Measurements from ENCODE around the gene POLN.

POLN gene

DNA sequence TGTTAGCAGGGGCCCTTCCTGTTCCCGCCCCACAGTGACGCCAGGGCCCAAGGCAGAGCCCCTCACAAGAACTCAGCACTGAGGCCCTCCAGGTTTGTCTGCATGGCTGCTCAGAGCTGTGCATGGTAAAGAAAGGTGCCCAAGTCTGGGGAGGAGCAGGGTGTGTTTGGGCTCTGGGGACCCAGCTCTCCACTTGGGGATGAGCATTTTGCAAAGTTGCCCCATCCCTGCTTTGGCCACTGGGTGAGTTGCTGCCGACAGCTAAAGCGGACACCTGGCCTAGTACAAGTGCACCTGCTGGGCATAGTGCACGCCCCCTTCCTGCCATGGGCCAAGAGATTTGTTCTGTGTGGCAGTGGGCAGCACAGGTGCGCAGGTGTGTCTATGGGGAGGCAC lies 22.0 kb upstream of the POLN start:
- no peak for DNase-seq (ENCODE audit: low read depth, low spot score)

DNA sequence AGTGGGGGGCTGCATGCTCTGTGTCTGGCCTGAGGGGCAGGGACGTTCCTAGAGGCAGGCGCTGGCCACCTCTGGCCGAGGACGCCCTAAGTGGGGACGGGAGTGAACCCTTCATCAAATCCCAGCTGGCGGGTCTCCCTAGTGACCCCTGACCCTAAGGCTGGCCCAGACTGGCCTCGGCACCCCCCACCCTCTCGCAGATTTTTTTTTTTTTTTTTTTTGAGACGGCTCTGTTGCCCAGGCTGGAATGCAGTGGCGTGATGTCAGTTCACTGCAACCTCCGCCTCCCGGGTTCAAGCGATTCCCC lies 21.0 kb upstream of the POLN start:
- DNase-seq (ENCODE audit: low read depth, low spot score) = no peak

DNA sequence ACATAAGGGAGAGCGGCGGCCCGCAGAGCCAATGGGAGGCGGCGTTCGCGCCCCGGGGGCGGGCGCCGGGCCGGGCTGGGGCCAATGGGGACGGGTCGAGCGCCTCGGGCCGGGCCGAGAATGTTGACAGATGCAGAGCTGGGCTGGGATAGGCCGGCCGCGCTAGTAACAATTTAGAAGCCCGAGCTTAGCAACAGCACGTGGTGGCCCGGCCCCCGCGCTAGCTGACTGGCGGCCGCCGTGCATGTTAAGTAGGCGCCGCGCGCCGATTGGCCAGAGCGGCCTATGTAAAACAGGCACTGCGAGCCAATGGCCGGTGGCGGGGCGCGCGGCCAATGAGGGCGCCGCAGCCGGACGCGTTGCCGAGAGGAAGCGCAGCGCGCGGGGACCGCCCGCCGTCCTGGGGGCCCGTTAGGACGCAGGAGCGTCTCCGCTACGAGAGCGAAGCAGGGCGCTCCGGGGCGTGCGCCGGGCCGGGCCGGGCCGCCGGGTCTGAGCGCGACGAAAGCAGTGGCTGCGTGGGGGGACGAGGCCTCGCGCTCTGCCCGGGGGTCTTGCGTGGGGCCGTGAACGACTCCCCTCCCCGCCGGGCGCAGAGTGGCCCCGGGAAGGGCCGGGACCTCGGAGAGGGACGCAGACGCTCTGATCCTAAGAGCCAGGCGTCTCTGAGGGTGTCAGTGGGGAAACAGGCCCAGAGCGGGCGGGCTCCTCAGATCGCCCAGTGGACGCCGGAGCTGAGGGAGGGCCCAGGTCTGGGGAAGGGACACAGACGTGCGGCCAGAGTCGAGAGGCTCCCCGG lies 20.4 kb upstream of the POLN start:
- peak; percentile 95 for DNase-seq (ENCODE audit: low read depth, low spot score)

DNA sequence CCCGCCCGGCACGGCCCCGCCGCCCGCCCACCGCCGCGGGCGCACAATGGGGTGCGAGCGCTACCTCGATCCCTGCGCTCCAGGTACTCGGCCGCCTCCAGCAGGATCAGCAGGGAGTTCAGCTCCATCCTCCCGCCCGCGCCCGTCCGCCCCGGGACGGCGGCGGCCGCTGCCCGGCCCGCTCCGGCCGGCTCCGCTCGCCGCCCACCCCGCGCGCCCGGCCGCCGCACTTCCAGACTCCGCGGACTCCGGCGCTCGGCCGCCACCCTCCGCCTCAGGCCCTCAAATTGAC lies 19.9 kb upstream of the POLN start, which contains the start of gene MXD4:
TSS of gene MXD4 (minus strand) at position 257 of the 292 bp plus-strand sequence. CDS start at position 128, 129 bp downstream.
- no peak for DNase-seq (ENCODE audit: low read depth, low spot score)

DNA sequence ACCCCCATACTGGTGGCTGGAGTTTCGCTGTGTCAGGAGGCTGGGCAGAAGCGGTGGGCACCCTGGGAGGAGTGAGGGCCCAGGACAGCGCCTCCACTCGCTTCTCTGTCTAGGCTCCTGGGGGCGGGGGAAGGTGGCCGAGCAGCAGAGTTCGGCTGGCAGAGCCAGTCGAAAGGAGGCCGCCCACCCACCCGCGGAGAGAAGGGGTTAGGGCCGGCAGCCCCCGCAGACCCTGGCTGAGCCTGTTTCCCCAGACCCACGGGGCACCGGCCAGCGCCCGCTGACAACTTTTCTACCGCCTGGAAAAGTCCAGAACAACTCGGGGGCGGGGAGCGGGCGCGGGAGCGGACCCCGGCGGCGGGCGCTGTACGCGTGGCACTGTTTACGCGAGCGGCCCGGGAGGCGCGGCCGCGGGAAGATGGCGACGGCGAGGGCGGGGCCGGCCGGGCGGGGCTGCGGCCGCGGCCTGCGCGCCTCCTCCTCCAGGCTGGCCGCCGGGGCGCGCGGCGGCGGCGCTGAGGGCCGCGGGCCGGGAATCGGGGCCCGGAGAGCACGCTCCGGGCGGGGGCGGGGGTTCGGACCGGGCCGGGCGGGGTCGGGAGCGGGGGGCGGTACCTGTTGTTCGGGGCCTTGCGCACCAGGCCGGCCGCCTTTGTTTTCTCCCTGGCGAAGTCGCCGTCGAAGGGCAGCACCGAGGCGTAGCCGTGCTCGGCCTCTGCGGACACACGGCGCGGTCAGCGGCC lies 19.4 kb upstream of the POLN start:
- DNase-seq (ENCODE audit: low read depth, low spot score) = no peak

DNA sequence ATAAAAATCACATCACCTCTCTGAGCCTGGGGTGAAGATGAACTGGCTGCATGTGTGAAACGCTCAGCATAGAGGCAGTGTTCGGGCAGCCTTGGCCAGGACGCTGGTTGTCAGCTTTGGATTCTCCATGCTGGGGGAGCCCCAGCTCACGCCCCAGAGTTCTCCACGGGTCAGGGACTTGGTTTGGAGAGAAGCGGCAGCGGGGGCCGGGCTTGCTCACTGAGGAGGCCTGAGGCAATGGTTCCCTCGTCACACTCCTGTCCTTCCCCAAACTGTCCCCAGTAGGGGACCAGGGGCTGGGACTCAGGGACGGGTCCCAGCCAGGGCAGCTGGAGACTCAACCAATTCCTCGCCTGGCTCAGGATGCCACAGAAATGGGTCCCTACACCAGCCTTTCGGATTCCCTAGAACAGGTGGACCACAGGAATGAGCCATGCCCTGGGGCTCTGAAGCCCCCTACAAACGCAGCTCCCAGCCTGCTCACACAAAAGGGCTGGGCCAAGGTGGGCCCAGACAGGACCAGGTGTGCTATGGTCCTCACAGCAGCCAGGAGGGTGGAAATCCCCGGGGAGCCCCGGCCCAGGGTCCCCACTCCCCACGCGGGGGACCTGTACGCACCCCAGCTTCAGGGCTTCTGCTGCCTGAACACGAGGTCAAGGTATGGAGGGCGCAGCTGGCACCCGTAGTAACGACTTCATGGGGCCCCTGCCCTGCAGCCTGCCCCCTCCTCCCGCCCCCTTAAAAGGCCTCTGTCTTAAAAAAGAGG lies 18.6 kb upstream of the POLN start:
- DNase-seq (ENCODE audit: low read depth, low spot score) = no peak

DNA sequence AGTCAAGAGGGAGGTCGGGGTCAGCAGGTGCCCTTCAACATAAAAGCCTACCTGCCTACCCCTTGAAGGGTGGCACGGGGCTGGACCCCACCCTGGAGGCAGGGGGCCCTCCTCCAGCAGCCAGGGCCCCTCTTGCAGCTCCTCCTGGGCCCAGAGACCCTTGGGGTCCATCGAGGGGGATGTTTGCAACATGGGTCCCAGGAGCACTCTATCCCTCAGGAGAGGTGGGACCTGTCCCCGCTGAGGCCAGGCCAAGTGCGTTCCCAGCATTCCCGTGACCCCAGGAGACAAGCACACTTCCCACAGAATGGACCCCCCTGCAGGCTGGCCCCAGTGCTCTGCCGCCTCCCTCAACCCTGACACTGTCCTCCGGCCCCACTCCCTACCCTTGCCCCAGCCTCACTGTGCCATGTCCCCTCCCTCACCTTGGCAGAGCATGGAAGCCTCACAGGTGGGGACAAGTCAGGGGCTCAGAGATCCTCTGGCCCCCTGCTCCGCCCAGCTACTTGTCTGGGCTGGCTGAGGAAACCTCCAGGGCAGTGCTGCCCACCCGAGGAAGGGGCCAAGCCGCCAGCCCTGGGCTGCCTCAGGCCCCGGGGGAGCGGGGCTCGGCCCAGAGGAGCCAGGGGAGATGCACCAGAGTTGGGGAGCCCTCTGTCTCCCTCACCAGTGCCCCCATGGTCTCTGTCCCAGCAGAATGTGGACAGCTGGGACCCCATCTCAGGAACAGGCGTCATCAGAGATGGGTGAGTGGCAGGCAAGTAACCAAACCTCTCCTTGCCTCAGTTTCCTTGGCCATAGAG lies 17.8 kb upstream of the POLN start:
- DNase-seq (ENCODE audit: low read depth, low spot score) = no peak

DNA sequence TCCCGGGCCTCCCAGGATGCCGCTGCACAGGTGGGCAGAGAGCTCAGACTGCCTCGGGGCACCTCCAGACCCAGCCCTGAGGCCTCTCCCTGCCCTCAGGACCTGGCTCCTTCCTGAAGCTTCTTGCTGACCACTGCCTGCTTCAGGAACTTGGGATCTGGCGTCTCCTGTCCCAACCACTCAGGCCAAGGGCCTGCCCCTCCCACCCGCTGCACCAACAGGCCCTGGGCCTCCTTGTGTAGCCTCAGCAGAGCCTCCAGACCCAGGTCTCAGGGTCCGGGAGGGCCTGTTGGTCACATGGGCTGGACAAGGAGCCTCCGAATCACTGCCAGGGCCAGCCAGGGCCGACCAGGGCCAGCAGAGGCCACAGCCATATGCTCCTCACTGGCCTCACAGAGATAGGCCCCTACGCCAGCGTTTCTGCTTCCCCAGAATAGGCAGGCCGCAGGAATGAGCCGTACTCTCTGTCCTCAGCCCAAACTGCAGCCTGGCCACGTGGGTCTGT lies 17.2 kb upstream of the POLN start:
- no peak for DNase-seq (ENCODE audit: low read depth, low spot score)

DNA sequence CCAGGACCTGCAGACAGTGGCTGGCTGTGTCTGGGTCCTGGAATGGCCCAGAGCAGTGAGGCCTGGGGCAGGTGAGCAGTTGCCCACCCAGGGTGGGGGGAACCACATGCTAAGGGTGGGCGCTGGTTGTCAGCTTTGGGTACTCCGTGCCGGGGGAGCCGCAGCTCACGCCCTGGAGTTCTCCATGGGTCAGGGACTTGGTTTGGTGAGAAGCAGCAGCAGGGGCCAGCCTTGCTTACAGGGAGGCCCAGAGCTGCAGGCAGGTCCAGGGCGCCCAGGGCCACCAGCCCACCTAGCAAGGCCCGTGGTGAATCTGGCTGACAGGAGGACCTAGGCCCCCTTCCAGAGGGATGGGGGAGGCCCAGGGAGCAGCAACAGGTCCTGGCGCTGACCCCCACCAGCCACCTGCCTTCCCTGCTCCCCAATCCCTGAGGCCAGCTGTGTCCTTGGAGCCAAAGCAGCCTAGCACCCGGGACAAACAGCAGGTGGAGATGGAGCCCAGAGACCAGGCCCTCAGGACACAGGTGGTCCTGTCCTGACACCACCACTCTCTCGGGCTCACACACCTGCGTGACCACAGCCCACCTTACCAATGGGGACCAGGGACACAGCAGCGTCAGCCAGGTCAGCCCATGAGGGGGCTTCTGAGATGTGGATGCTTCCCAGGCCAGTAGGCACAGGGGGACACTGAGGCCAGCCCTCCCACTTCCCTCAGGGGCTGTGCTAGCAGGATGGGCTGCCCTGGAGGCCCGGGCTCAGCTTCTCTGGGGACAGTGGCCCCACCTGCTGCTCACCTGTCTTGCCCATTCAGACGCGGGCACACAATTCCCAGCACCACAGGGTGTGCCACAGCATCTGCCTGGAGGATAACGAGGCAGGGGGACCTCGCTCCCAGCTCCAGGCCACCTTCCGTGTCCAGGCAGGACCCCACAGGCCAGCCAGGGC lies 16.4 kb upstream of the POLN start:
- no peak for DNase-seq (ENCODE audit: low read depth, low spot score)

DNA sequence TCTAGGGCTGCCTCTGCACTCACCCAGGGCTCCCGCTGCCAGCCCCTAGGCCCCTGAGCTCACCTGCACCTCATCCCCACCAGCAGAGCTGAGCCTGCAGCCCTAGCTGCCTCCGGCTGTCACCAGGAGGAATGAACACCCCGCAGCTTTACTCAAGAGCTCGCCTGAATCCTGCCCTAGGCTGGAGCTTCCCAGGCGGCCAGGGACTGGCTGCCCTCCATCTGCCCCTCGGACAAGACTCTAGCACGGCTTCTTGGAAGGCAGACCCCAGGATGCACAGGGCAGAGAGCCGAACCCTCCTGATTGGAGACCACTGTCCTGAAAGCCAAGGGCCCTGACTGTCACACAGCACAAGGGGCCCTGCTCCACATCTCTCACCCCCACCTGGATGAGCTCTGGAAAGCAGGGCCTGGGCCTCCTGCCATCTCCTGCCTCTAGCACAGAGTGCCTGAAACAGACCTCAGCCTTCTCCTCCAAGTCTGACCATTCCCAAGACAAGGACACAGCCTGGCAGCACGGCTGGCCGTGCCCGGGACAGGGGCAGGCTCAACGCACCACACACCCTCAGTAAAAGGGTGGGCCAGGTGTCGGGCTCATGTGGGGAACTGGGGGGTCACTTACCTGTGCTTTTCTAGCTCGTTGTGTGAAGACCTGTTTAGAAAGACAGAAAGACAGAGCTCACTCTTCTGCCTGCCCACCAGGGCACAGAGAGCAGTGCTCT lies 15.6 kb upstream of the POLN start:
- no peak for DNase-seq (ENCODE audit: low read depth, low spot score)

DNA sequence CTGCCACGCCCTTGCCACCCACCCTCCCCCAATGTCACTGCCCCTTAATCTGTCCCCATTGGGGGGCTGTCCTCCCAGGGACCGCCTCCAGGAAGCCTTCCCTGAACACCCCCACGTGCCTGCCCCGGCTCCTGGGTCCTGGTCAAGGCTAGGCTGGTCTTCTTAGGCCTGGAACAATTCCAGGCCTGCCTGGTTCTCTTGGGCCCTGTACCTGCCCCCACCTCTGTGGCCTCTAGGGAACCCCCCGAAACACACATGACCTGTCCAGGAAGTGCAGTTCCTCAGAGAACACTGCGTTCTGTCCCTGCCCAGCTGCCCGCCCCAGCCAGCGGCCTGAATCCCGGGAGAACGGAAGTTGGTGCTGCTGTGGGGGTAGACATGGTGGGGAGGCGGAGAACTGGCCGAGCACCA lies 14.9 kb upstream of the POLN start:
- no peak for DNase-seq (ENCODE audit: low read depth, low spot score)

DNA sequence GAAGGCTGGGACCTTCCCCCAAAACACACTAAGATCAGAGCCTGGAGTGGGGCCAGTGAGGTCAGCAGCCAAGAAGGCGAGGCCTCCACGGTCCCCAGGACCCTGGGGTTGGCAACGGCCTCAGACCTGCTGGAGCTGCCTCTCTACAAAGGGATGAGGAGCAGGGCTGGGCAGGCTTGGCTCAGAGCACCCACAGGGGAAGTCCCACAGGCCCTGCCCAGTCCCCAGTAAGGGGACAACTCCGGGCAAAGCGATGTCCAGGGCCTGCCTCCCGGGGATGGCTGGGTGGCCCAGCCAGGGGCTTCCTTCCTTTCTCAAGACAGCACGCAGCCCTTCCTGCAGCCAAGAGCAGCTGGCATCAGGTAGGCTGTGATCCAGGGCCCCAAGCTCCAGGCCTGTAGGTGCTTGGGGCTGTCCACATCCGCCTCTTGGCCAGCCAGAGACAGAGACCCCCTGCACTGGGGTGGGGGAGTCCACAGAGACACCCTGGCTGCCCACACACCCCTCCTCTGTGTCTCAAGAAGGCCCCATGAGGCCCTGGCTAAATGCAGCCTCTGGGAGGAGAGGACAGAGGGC lies 14.3 kb upstream of the POLN start:
- no peak for DNase-seq (ENCODE audit: low read depth, low spot score)

DNA sequence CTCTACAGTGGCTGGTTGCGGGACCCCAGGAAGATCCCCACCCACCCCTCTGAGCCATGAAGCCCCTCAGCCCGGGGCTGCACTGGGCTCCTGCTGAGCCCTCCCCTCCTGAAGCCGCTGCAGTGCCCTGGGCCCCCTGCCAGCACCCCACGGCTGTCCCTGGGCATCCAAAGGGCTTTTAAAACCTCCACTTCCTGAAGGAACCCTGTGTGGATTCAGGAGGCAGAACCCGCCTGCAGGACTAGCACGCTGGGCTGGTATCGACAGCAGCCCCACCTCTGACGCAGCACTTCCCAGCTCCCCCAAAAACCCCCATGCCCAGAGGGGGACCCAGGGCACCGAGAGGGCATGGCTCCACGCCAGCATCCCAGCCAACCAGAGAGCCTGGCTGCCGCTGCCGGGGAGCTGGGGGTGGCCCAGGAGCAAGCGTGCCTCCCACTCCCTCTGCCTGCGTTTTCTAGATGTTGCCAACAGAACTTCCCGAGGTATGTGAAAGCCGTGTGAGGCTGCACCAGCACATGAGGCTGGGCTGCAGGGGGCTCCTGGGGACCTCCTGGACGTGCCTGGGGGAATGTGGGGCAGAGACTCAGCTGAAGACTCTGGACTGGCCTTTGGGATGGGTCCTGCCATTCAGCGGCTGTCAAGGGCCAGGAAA lies 13.7 kb upstream of the POLN start:
- no peak for DNase-seq (ENCODE audit: low read depth, low spot score)

DNA sequence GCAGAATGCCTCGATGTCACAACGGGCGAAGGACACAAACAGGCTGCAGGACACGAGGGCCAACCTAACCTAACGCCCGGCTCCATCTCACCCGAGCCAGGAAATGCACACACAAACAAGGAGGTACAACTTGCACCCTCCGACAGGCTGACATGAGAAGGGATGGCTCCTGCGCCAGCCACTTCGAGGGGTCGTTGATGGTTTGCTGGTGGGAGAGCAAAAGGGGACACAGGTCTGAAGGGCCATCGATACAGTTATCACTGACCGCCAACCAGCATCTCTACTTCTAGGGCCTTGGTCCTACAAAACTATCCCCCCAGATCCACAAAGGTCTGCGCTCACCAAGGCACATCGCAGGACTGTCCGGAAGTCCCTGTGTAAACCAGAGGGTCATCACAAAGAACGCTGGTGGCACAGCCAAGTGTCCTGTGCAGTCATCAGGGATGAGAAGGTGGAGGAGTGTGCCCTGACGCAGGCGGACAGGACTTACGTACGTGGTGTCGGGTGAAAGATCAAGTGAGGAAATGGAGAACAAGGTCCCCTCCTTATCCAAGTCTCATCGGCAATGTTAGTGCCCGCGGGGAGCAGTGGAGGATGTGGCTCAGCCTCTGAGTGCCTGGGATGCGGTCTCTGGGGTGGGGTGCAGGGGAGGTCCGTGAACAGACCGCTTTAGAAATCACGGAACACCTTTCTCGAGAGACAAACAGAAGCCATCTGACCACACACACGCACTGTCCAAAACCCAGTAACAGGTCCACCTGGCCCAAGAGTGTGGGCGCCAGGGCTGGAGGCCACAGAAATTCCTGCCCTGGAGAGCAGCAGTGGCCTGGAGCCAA lies 13.0 kb upstream of the POLN start:
- no peak for DNase-seq (ENCODE audit: low read depth, low spot score)

DNA sequence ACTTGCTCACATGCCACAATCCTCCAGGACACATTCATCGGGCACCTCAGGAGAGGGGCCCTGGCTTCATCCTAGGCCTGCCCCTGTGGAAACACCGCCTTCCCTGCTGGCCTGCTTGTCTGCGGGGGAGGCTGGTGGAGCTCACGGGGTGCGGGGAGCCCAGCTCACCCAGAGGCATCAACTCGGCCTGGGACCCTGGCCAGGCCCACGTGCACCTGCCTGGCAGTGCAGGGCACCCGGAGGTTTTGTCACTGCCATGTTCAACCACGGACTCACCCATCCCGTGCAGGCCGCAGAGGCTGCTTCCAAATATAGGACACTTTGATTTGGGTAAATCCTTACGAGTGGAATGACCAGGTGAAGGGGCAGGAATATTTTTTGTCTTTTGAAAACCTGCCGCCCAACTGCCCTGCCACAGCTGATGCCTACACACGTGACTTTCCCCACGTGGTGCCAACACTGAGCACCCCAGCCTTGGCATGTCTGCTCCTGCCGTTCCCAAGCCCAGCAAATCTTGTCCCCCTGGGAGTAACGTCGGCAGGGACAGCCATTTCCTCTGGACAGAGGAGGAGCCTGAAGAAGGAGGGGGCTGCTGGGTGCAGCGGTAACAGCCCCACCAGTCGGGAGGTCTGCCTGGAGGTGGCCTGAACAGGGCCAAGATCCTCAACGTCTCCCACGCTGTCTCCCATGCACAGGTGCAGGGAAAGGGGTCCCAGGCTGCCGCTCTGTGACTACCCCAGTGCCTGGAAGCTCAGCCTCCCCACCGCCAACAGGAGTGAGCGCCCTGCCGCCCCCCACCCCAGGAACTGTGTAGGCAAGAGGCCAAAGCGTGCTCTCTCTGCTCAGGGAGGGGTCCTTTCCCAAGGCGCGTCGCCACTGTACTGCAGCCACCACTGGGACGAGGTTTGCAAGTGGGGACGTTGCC lies 11.5 kb upstream of the POLN start:
- no peak for DNase-seq (ENCODE audit: low read depth, low spot score)

DNA sequence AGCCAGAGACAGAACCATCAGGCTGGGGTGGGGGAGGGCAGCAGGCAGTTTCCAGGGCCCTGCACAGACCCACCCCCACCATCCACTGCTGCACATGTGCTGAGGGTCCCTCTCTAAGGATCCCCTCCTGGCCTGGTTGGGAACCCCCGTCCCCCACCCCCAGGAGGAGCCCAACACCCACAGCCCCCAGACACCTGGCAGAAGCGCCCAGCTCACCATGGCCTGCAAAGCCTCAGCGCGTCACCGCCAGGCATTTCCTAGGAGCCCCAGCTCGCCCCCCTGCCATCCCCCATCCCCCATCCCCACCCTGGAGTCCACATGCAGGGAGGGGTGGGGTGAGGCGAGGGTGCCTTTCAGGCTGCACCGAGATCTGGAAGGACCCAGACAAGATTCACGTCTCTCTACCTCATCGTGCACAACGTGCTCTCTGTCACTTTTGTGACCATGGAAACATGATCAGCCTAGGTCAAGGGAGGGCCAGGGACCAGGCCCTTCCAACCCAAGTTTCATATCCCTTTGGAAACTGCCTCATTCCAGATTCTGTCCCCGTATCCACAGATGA lies 10.7 kb upstream of the POLN start:
- no peak for DNase-seq (ENCODE audit: low read depth, low spot score)

All from activated CD4-positive, CD25-positive, alpha-beta regulatory T cell treated with anti-CD3 and anti-CD28 coated beads, Interleukin-2, amount 50 U/mL, for 16 hours (primary cell).